Limb (tissue), 2 donors: Measurements from ENCODE around the gene DLL1.

Experiments
- DNase-seq, 2 donors: peaks; one replicate each; pipeline ENCODE4 v3.0.0-alpha.2; 2016; ENCODE audit errors: extremely low spot score in 2 of 2

Gene DLL1

GRCh38 chr6:170295510-170296422 is 4.9 kb upstream of the DLL1 start:
- DNase-seq: peak in 1 of 2 donors; percentile 77

DNA sequence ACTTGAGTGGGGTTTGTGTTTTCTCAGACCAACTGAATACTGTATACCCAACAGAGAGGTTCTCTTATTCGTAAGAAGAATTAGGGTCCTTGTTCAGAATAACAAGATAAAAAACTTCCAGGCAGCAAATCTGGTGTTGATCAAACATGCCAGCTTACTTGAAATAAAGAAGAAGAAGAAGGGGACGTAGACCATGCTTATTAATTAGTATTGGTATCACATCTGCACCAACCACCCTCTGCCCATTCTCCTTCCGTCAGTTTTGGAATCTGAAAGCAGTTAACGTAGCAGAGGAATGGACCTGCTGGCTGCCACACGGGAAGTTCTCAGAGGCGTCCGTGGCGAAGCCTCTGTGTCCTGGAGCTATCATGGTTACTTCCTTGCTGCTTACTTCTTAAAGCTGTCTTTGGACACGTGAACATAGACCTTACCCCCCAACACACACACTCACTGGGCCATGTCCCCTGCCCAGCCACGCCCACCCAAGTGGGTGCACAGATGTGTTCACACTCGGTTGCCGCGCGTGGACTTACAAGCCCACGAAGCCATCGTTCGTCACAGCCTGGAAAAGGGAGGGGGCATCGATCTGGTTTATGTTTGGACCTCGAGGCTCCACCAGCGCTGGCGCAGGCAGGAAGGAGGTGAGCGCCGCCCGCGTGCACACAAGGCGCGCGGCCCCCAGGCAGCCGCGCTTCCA is 4.1 kb upstream of the DLL1 start:
- peak in 1 of 2 donors; percentile 58 for DNase-seq

- DNase-seq: no peak
These were observed 3.4 kb upstream of the DLL1 start for GRCh38 chr6:170294298-170294730.

DNA sequence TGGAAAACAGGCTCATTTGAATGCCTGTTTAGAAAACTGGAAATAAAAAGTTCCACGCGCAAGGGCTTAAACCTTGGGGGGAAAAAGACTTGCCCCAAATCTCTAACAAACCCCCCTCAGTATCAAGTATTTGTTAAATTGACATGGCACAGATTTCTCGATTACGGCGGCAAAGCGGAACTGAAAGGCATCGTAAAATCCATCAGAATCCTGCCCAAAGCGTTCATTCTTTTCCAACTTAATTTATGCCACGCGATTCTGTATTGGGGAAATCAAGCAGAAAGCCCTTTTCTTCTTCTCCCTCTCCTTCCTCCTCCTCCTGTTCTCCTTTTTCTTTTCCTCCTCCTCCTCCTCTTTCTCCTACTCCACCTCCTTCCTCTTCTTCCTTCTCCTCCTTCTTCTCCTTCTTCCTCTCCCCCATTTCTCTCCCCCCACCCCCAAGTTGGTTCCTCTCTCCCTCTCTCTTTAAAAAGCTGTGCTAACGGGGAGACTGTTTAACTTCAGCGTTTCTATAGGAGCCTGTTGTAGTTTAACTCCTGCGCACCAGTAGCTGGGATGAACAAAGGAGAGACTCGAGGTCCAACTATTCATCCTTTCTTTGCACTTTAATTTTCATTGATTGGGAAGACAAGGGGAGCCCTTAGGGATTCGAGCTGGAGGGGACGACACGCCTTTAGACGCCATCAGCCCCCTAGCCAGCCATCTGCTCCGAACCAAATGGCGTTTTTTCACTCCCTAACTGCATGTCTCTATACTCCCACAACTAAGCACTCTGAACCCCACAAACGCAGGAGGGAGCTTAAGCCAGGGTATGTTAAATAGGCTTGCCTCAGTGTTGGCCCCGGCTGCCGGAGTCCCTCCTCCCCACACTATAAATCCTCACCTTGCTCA is 2.7 kb upstream of the DLL1 start:
- no peak for DNase-seq

GRCh38 chr6:170292407-170293158 is 1.7 kb upstream of the DLL1 start:
- no peak for DNase-seq

DNA sequence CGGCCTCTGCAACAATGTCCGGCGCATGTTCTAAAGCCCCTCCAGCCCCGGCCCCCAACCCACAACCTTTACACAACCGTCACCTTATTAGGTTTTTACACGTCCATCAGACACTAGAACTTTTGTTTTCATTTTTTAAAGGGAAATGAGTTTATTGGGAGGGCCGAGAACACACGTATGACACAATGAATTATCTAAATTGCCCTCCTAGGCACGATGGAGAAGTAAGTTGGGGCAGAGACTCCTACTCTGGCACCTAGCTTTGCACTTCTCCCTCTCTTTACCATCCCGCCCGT is 1.2 kb upstream of the DLL1 start:
- no peak for DNase-seq

- peak; percentile 64 to 76 for DNase-seq
These were observed 613 bp upstream of the DLL1 start for GRCh38 chr6:170291271-170292110.

GRCh38 chr6:170289951-170290295 is 955 bp downstream of the DLL1 start:
- DNase-seq: peak in 1 of 2 donors; percentile 59

- DNase-seq: peak in 1 of 2 donors; percentile 59
These were observed 1.5 kb downstream of the DLL1 start for GRCh38 chr6:170289180-170289931.

DNA sequence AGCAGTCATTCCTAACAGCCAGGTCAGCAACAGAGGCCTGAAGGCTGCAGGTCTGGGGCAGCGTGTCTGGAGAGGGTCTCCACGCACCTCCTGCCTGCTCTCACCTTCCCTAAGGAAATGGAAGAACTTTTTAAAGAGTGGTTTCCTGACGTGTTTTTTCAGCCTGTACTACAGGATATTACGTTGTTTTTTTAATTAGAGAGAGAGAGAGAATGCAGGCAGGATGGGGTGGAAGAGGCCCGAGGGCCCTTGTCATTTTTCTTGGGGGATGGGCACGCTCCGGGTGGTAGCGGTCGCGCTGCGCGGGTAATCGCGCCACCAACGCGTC is 2.1 kb downstream of the DLL1 start:
- no peak for DNase-seq

- DNase-seq: no peak
These were observed 2.7 kb downstream of the DLL1 start for GRCh38 chr6:170288091-170288631.

GRCh38 chr6:170287371-170287876 is 3.5 kb downstream of the DLL1 start:
- no peak for DNase-seq

DNA sequence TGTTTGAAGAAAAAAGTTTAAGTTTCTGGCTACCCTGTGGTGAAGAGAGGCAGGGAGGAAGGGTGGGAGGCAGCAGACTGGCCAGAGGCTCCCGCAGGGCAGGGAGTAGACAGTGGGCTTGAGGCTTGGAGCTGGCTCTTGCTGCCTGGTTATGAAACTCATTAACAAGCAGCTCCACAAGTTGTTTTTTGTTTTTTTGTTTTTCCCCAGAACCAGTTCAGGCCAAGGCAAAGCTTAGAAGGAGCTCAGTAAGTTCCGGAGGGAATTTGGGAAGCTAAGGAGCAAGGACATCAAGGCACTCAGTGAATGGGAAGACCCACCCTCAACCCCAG is 4.0 kb downstream of the DLL1 start:
- no peak for DNase-seq

GRCh38 chr6:170286246-170286933 is 4.5 kb downstream of the DLL1 start:
- DNase-seq: peak; percentile 52 to 80

GRCh38 chr6:170285482-170285881 is 5.4 kb downstream of the DLL1 start:
- DNase-seq: no peak

DNA sequence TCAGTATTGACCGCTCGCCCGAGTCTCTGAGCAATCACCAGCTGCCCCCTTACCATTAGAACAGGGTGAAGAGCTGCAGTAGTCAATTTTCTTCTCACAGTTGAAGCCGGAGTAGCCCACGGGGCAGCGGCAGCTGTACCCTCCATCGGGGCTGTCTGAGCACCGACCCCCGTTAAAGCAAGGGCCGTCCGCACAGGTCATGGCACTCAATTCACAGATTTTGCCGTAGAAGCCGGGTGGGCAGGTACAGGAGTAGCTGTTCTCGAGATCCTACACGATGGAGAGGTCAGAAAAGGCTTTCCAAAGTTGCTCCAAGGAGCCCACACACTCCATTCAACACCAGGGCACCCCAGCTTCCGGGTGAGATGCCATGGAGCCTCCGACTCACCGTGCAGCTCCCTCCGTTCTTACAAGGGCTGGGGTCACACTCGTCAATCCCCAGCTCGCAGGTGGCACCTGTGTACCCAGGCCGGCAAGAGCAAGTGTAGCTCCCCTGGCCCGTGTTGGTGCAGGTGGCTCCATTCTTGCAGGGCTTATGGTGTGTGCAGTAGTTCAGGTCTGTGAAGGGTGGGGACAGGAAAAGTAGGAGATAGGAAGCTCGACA is 5.9 kb downstream of the DLL1 start:
- DNase-seq: no peak

DNA sequence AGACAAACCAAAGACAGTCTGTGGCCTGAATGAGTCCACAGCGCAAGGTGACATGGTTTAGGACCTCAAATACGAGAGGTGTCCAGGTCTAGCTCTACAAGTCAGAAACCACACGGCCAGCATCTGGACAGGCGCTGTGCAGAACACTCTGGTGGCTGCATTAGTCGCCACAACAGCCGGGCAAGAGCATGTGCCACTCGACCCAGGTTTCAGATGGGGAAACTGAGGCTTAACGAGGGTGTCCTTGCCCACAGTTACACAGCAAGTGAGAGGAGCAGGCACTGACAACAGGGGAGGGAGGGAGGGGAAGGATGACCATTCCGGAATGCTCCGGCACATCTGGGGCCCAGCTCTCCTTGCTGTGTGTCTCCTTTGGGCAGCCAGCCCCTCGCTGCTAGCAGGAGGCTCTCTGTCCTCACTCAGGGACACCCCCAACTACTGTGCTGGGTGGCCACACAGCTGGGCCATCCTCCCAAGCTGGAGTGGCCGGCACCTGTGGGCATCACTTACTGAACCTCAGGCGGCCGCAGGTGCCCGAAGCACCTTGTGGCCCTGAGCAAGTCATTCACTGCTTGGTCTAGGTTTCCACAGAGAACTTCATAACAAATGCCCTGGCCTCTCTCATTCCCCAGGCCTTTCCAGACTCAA is 6.6 kb downstream of the DLL1 start:
- DNase-seq: no peak
